GM21423 (cell line): Measurements from ENCODE around the gene CTXN3.
"Not testable (repeated sequence)": the region's sequence is repeated elsewhere in the genome, so short reads cannot be mapped to it uniquely, and the experiment has no call there.

Source experiments
- ATAC-seq: cut with Tn5 transposase; IDR thresholded peaks from one replicate; pipeline ENCODE4 v1.9.1; 2021; ENCODE audit warnings: mild to moderate bottlenecking, moderate library complexity; ENCODE audit not compliant: unreplicated experiment

CTXN3 gene

GRCh38 chr5:127650022-127650421 is 1.1 kb downstream of the CTXN3 start:
- no peak for ATAC-seq

- no peak for ATAC-seq
Measured at GRCh38 chr5:127650649-127651048, 1.8 kb downstream of the CTXN3 start.

GRCh38 chr5:127652952-127653611 is 4.2 kb downstream of the CTXN3 start:
- no peak for ATAC-seq

- no peak for ATAC-seq
Measured at GRCh38 chr5:127656825-127657224, 7.9 kb downstream of the CTXN3 start.

- no peak for ATAC-seq
Measured at GRCh38 chr5:127660047-127660733, 11.3 kb downstream of the CTXN3 start.

- ATAC-seq = no peak
Measured at GRCh38 chr5:127664093-127664492, 15.2 kb downstream of the CTXN3 start.

GRCh38 chr5:127665641-127666040 is 16.8 kb downstream of the CTXN3 start:
- ATAC-seq = no peak

GRCh38 chr5:127666043-127666716 is 17.3 kb downstream of the CTXN3 start:
- ATAC-seq = no peak

GRCh38 chr5:127667926-127668325 is 19.0 kb downstream of the CTXN3 start:
- ATAC-seq = no peak

GRCh38 chr5:127671218-127671617 is 22.3 kb downstream of the CTXN3 start:
- ATAC-seq = no peak

GRCh38 chr5:127673117-127673800 is 24.4 kb downstream of the CTXN3 start:
- no peak for ATAC-seq

- ATAC-seq = not testable (repeated sequence)
Measured at GRCh38 chr5:127676951-127677350, 28.1 kb downstream of the CTXN3 start.

- ATAC-seq = not testable (repeated sequence)
Measured at GRCh38 chr5:127679691-127680330, 30.9 kb downstream of the CTXN3 start.

GRCh38 chr5:127680595-127680994 is 31.7 kb downstream of the CTXN3 start:
- ATAC-seq = no peak

- no peak for ATAC-seq
Measured at GRCh38 chr5:127683008-127683407, 34.1 kb downstream of the CTXN3 start.

GRCh38 chr5:127684726-127685467 is 36.0 kb downstream of the CTXN3 start:
- ATAC-seq = no peak

- no peak for ATAC-seq
Measured at GRCh38 chr5:127685662-127686061, 36.8 kb downstream of the CTXN3 start.

- ATAC-seq = no peak
Measured at GRCh38 chr5:127686424-127686823, 37.5 kb downstream of the CTXN3 start.

GRCh38 chr5:127694518-127695171 is 45.8 kb downstream of the CTXN3 start:
- no peak for ATAC-seq

GRCh38 chr5:127695346-127695745 is 46.5 kb downstream of the CTXN3 start:
- no peak for ATAC-seq
